ENCODE measurements around the gene OR7G2.

The OR7G2 gene
- long read RNA-seq, donor 1, result 0 reads
- long read RNA-seq, donor 2, result 0 reads
- long read RNA-seq, donor 3, result 0 reads
- long read RNA-seq, donor 4, result 0 reads
- long read RNA-seq, donor 5, result 0 reads
- long read RNA-seq, donor 6, result 0 reads
- long read RNA-seq, donor 7, result 0 reads
- long read RNA-seq, donor 8, result 0 reads

DNA sequence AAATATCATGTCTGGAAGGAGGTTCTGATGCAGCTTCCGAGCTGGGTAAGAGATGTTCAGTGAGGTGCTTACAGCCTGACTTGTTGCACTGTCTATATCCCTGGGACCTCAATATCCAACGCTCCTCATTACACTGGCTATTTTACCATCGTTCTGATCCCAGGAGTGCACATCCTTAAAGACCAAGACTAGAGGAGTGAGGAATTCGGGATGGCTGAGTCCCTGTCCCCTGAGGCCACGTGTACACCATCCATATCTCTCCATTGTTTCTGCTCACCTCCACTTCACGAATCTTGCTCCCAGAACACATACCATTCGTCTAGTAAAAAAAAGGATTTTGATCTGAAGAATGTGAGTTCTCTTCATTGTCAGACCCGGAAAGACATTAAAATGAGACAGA lies at the start of gene OR7G2:
TSS of gene OR7G2 (minus strand) at position 101 of the 400 bp plus-strand sequence. CDS start 4,232 bp downstream, outside the sequence.
- no peak for DNase-seq

DNA sequence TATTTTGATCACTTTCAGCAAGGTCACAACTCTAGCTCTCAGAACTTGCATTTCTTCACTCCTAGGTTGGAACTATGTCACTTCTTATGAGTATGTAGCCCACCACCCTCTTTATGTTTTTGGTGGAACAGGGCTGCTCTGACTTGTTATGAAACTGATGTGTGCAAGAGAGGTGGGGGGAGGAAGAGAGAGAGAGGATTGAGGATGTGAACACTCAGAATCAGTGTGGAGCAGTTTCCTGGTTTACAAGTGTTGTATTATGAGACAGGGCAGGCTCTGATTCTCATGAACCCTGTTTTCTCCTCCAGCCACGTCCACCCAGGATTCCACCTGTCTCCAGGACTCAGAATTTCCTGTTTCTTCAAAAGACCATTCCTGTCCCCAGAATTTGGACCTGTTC lies 49.0 kb upstream of the OR7G2 start:
- no peak for DNase-seq

- no peak for DNase-seq
These were observed 48.3 kb upstream of the OR7G2 start for GRCh38 chr19:9155591-9155990.

DNA sequence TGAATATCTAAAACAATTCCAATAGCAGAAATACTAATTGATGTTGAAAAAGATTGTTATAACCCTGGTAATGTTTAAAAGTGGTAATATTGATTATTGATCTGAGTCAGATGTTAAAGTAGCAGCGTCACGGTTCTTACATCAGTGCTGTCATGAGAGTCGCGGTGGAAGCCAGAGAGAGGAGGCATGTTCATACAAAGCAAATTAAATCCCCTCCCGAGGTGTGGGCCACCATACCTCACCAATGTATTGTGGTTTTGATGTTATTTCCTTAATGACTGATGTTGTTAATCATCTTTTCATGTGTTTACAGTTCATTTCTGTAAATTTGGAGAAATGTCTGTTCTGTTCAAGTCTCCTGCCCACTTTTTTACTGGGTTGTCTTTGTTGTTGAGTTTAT lies 44.1 kb upstream of the OR7G2 start:
- DNase-seq, result no peak

- no peak for DNase-seq
These were observed 43.4 kb upstream of the OR7G2 start for GRCh38 chr19:9150650-9151049.

DNA sequence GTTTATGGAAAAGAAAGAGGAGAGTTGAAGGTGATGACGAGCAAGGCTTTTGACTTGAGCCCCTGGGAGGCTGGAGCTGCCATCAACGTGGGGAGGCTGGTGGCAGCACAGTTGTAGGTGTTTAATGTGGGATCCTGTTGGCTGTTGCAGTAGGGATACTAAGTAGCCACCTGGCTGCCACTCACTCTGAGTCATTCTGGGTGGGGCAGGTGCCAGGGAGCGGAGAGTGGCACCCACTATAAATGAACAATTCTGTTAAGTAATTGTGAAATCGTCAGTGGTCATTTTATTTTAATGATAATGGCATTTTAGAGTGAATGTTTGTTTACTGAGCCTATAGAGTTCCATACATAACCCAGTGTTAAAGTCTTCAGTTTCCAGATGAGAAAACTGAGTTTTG lies 42.7 kb upstream of the OR7G2 start:
- DNase-seq, result no peak

GRCh38 chr19:9148697-9149096 lies 41.4 kb upstream of the OR7G2 start:
- no peak for DNase-seq

- DNase-seq, result no peak
These were observed 39.6 kb upstream of the OR7G2 start for GRCh38 chr19:9146882-9147281.

DNA sequence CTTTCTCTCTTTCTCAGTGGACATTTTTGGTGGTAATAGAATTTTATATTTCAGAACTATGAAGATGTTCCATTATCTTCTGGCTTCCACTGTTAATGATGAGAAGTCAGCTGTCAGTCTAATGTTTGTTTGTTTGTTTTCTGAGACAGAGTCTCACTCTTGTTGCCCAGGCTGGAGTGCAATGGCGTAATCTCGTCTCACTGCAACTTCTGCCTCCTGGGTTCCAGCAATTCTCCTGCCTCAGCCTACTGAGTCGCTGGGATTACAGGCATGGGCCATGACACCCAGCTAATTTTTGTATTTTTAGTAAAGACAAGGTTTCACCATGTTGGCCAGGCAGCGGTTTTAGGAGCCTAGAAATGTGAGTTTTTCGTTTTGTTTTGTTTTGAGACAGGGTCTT lies 37.6 kb upstream of the OR7G2 start:
- no peak for DNase-seq

- peak; percentile 89 for DNase-seq
These were observed 33.0 kb upstream of the OR7G2 start, which contains the start of gene ZNF317 for GRCh38 chr19:9140159-9140874. TSS of gene ZNF317 (plus strand) at chr19:9140397. CDS start at chr19:9156017, 15,620 bp downstream.

DNA sequence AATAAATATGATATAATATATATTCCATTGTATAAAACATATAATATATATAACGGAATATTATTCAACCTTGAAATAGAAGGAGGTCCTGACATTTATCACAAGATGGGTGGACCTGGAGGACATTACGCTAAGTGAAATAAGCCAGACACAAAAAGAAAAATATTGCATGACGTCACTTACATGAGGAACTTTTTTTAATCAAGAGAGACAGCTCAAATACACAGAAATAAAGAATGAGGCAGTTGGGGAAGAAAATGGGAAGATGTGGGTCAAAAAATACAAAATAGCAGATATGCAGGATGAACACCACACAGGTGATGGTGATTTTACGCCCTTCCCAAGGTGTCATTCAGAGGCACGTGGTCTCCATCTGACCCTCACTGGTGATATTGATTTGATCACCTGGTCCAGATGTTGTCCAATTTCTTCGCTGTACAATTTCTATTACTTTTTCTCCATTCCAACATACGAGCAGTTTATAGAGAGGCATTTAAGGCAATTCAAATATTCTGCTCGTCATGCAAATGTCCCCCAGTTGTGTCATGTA lies 32.4 kb upstream of the OR7G2 start:
- DNase-seq, result no peak

- DNase-seq, result no peak
These were observed 25.1 kb upstream of the OR7G2 start for GRCh38 chr19:9132422-9132821.

DNA sequence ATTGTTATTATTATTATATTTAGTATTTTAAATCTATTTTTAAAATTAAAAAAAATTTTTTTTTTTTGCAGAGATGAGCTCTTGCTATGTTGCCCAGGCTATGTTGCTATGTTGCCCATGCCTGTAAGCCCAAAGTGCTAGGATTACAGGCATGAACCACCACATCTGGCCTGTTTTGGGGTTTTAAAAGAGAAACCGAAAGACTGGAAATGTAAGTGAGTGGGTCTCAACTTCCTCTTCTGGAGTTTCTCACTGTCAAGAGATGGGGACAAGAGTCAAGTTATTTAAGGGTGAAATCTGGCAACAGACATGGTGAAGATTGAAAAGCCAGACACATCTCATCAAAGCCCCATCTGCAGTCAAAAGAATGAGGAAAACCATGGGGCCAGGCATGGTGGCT lies 23.7 kb upstream of the OR7G2 start:
- no peak for DNase-seq

DNA sequence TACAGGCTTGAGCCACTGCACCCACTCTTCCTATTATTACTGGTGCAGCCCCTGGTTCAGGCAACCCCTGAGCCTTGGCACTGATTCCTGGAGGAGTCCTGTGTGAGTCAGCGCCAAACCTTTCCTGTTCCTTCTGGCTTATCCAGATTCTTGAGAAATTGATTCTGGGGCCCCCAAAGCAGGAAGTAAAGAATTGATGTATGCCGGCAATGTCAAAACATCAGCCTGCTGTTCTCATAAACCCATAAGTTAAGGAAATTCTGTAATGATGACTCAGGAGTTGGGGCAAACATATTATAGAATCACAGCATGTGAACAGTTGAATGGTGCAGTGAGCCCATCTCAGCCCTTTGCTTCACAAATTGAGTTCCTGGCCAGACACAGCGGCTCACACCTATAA lies 20.9 kb upstream of the OR7G2 start:
- no peak for DNase-seq

DNA sequence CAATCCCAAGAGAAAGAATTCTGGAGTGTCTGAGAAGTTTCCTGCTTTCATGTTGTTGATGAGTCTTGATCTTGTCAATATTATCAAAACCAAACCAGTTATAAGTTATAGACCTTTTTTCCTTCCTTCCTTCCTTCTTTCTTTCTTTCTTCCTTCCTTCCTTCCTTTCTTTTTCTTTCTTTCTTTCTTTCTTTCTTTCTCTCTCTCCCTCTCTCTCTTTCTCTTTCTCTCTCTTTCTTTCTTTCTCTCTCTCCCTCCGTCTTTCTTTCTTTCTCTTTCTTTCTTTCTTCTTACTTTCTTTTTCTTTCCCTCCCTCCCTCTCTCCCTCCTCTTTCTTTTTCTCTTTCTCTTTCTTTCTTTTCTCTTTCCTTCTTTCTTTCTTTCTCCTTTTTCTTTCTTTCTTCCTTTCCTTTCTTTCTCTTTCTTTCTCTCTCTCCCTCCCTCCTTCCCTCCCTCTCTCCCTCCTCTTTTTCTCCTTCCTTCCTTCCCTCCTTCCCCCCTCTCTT lies 19.7 kb upstream of the OR7G2 start, which contains the start of gene OR7G3:
TSS of gene OR7G3 (minus strand) at position 51 of the 506 bp plus-strand sequence. CDS start at position 51, 0 bp downstream.
- no peak for DNase-seq

DNA sequence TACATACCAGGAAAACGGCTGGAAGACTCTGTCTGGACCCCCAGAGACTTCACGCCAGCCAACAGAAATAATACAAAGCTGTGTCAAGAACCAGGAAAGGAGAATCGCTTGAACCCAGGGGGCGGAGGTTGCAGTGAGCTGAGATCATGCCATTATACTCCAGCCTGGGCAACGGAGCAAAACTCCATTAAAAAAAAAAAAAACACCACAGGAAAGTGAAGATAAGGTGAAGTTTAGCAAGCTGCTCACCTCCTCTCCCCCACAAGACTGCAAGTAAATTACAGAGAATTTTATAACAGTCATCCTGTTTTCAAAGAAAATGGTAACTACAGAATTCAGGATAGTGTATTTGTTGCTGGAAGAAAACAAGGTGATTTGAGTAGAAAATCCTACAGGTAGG lies 9.3 kb upstream of the OR7G2 start:
- DNase-seq, result no peak

DNA sequence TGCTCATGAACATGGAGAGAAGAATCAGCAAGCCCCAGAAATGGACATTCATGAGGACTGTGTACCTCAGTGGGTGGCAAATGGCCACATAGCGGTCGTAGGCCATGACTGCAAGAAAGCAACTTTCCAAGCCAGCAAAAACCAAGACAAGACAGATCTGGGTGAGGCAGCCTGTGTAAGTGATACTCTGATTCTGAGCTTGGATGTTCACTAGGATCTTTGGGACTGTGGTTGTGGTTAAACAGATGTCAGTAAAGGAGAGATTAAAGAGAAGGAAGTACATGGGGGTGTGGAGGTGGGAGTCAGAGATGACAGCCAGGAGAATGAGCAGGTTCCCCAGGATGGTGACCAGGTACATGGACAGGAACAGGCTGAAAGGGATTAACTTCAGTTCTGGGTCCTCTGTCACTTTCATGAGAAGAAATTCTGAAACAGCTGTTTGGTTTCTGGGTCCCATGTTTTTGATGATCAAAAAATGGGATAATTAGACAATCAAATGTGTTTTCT lies 8.1 kb upstream of the OR7G2 start, which contains the start of gene OR7G1:
TSS of gene OR7G1 (minus strand) at position 457 of the 507 bp plus-strand sequence. CDS start at position 457, 0 bp downstream.
- DNase-seq, result no peak

DNA sequence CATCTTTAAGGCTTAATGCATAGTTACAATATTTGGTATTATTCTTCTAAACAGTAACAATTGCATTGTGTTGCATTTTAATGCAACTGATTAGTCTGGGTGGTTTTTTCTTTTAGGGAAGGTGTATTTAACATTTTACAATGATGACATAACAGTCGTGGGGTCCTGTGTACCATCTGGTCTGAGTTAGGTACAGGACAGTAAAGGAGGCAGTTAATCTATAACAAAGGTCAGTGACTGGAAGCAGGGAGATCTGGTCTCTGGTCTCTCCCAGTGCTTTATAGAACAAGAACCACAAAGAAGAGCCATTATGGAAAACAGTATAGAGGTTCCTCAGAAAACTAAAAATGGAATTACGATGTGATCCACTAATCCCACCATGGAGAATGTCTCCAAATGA lies 2.7 kb upstream of the OR7G2 start:
- no peak for DNase-seq

- no peak for DNase-seq
These were observed 20.5 kb downstream of the OR7G2 start, which contains the start of gene OR1M1 for GRCh38 chr19:9086761-9087160. TSS of gene OR1M1 (plus strand) at chr19:9087061. CDS start at chr19:9093245, 6,184 bp downstream.

DNA sequence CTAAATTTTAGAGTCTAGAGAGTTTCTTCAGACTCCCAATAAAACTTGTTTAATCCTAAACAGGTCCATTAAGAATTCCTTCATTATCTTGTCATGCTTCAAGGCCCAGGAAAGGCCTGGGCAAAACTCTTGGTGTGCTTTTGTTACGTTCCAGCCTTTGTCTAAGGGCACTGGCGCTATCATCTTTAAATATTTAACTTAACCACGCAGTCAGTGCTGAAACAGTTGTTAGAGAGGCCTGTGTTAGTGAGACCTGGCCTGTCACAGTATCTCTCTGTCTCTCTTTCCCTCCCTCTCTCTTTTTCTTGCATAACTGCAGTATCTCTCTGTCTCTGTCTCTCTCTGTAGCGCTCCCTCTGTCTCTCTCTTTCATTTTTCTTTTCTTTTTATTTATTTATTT lies 28.6 kb downstream of the OR7G2 start:
- DNase-seq, result no peak

GRCh38 chr19:9076901-9077300 lies 30.4 kb downstream of the OR7G2 start:
- DNase-seq, result no peak

DNA sequence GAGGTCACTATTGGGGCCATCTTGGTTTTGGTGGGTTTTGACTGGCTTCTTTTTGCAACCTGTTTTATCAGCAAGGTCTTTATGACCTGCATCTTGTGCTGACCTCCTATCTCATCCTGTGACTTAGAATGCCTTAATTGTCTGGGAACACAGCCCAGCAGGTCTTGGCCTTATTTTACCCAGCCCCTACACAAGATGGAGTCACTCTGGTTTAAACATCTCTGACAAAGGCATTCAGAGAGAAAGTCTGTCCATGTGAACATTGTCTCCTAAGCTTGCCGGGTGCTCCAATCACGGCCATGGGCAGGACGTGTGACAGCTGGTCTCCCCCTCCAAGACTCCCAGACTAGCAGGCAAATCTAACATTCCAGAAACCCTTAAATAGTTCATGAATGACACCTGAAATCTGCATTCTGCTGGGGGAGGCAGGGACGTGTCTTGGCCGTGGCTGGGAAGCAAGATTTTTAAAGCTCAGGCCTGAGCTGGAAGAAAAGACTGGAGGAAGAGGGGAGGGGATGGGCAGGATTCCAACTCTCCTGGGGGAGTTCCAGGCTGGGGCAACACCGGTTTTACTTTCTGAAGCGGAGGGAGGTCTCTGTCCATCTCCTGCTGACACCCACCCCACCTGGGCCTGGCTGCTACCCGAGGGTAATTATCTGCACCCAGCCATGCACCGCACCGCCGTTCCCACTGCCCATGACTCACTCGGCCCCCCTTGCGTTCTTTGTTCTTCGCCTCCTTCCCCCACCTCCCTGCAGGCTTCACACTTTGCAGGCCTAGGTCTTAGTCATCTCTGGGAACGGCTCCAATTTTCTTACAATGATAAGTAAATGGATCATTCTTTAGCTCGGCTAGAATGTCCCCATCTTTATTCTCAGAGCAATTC lies 32.0 kb downstream of the OR7G2 start:
- peak; percentile 63 for DNase-seq
